Left colon (tissue), 2 donors: ENCODE measurements around the gene FAM20A. TPM values are rescaled to one million over a fixed set of nuclear protein-coding genes. Genes with fewer than 3 reads are reported as not detected.
"Not testable (repeated sequence)": the region's sequence is repeated elsewhere in the genome, so short reads cannot be mapped to it uniquely, and the experiment has no call there.

Experiments
- ATAC-seq: fragments of 200-7000 bp; cut with Tn5 transposase; one replicate; pipeline ENCODE4 v1.9.1; 2020; ENCODE audit warnings: mild to moderate bottlenecking, moderate library complexity
- DNase-seq, 2 donors: peaks; one replicate each; pipeline ENCODE4 v3.0.0-alpha.2; 2020
- intact Hi-C, 2 donors: fragments of 100-400 bp; cut with DNase I in 1 of 2; cut with micrococcal nuclease in 1 of 2; formaldehyde crosslinking; loops; one replicate each; pipeline versions ENCODE4 v1.11.2 to v1.14.0; 2022; cut with DNase I, micrococcal nuclease
- total RNA-seq, 2 donors: library from RNA; stranded (reverse); fragmentation: NEBNext Ultra II Directional; extraction: Animal tissue kit (Norgen Biotek cat#: 25700); gene quantifications; one replicate each; pipeline ENCODE4 v1.2.1, GENCODE V29; 2021
- donor health status: DM: no; HTN: no; CAD: no.
- donor health status: DM: yes; HTN: yes; CAD: no.

The FAM20A gene
- total RNA-seq, 2 donors from 2014 or later, result 0.98 to 2.3 TPM

GRCh38 chr17:68512247-68512959, 88.8 kb downstream of the FAM20A start, which contains the start of gene PRKAR1A:
Gene PRKAR1A, plus strand, starts transcription at chr17:68512430. Its CDS starts 2,970 bp downstream, at chr17:68515400.
- DNase-seq (peak; percentile 96), ATAC-seq (peak; percentile 88)
- intact Hi-C loops, result no loop called here

- ATAC-seq (peak; percentile 69), DNase-seq (peak; percentile 81 to 88)
- intact Hi-C loops, result no loop called here
Observed at GRCh38 chr17:68511671-68512246, 89.4 kb downstream of the FAM20A start.

GRCh38 chr17:68511254-68511670, 89.9 kb downstream of the FAM20A start:
- peak in 1 of 2 donors; percentile 65 for DNase-seq
- intact Hi-C loops, result no loop called here
- ATAC-seq, result no peak

GRCh38 chr17:68509141-68510057, 91.8 kb downstream of the FAM20A start:
- ATAC-seq (no peak), DNase-seq (peak; percentile 58 to 66)
- intact Hi-C loops, result no loop called here

GRCh38 chr17:68507576-68507975, 93.6 kb downstream of the FAM20A start:
- DNase-seq (no peak), ATAC-seq (no peak)
- intact Hi-C loops, result no loop called here

- intact Hi-C loops, result no loop called here
- no peak for DNase-seq
- no peak for ATAC-seq
Observed at GRCh38 chr17:68505951-68506350, 95.2 kb downstream of the FAM20A start.

- DNase-seq (no peak), ATAC-seq (no peak)
- intact Hi-C loops, result no loop called here
Observed at GRCh38 chr17:68501074-68501473, 100.1 kb downstream of the FAM20A start.

GRCh38 chr17:68499587-68499986, 101.6 kb downstream of the FAM20A start:
- ATAC-seq (no peak), DNase-seq (no peak)
- intact Hi-C loops, result no loop called here

- ATAC-seq (peak; percentile 46), DNase-seq (peak in 1 of 2 donors; percentile 37)
- intact Hi-C loops, result no loop called here
Observed at GRCh38 chr17:68498479-68499326, 102.5 kb downstream of the FAM20A start.

GRCh38 chr17:68497885-68498319, 103.3 kb downstream of the FAM20A start:
- ATAC-seq, result peak; percentile 89
- DNase-seq, result peak; percentile 58 to 63

GRCh38 chr17:68495081-68495480, 106.1 kb downstream of the FAM20A start:
- no peak for DNase-seq
- intact Hi-C loops, result no loop called here

More at GRCh38 chr17:68497885-68498319, 103.3 kb downstream of the FAM20A start:
- intact Hi-C loops, result no loop called here

GRCh38 chr17:68492394-68493054, 108.6 kb downstream of the FAM20A start:
- intact Hi-C loops, result not testable (repeated sequence)
- ATAC-seq (peak; percentile 64), DNase-seq (peak in 1 of 2 donors; percentile 40)

More at GRCh38 chr17:68495081-68495480, 106.1 kb downstream of the FAM20A start:
- ATAC-seq, result no peak

- intact Hi-C loops, result no loop called here
- DNase-seq, result peak; percentile 59 to 67
- ATAC-seq, result peak; percentile 73
Observed at GRCh38 chr17:68491381-68492231, 109.6 kb downstream of the FAM20A start.

GRCh38 chr17:68489919-68490318, 111.2 kb downstream of the FAM20A start:
- DNase-seq (no peak), ATAC-seq (no peak)
- intact Hi-C loops, result no loop called here
